KMS-11 (cell line): ENCODE measurements around the gene MXI1.

Source experiments
- H2AFZ ChIP-seq: fragments of 200-600 bp; sonication (generic); 2 replicates; pipeline ENCODE4 v1.6.1; 2016; ENCODE audit warnings: antibody characterized with exemption, mixed run types, low read depth
- H3K27ac ChIP-seq: fragments of 200-600 bp; sonication (generic); 2 replicates; pipeline ENCODE4 v1.6.1; 2016; ENCODE audit warnings: mild to moderate bottlenecking, mixed run types
- H3K27me3 ChIP-seq: fragments of 200-600 bp; sonication (generic); 2 replicates; pipeline ENCODE4 v1.6.1; 2017; ENCODE audit warnings: mild to moderate bottlenecking, low read depth, mixed run types, moderate library complexity; ENCODE audit not compliant: insufficient read depth
- H3K36me3 ChIP-seq: fragments of 200-600 bp; sonication (generic); 2 replicates; pipeline ENCODE4 v1.6.1; 2017; ENCODE audit warnings: mild to moderate bottlenecking, mixed run types; ENCODE audit not compliant: insufficient read depth
- H3K4me1 ChIP-seq: fragments of 200-600 bp; sonication (generic); 2 replicates; pipeline ENCODE4 v1.6.1; 2016; ENCODE audit warnings: mild to moderate bottlenecking, low read depth, mixed run types; ENCODE audit not compliant: poor library complexity, severe bottlenecking
- H3K4me2 ChIP-seq: fragments of 200-600 bp; sonication (generic); 2 replicates; pipeline ENCODE4 v1.7.0; 2016; ENCODE audit warnings: mild to moderate bottlenecking, mixed run types
- H3K4me3 ChIP-seq: fragments of 200-600 bp; sonication (generic); IDR thresholded peaks from 2 replicates; pipeline ENCODE4 v1.6.1; 2017; ENCODE audit warnings: low read depth, low read length, mixed read lengths; ENCODE audit not compliant: insufficient read depth
- H3K79me2 ChIP-seq: fragments of 200-600 bp; sonication (generic); 2 replicates; pipeline ENCODE4 v1.6.1; 2016; ENCODE audit warnings: low read depth, mixed run types; ENCODE audit not compliant: insufficient read depth
- H3K9ac ChIP-seq: fragments of 200-600 bp; sonication (generic); 2 replicates; pipeline ENCODE4 v1.6.1; 2016; ENCODE audit warnings: mild to moderate bottlenecking, mixed run types
- H4K20me1 ChIP-seq: fragments of 200-600 bp; sonication (generic); 2 replicates; pipeline ENCODE4 v1.6.1; 2016; ENCODE audit warnings: mild to moderate bottlenecking, mixed run types; ENCODE audit not compliant: insufficient read depth
- TF ChIP-seq, protein P1 (sequence below): fragments of 200-600 bp; sonication (generic); conservative IDR thresholded peaks from 2 replicates; pipeline ENCODE4 v1.6.1; 2017; ENCODE audit warnings: low read depth, mild to moderate bottlenecking, antibody characterized with exemption, low read length, moderate library complexity, mixed read lengths

MXI1 gene

DNA sequence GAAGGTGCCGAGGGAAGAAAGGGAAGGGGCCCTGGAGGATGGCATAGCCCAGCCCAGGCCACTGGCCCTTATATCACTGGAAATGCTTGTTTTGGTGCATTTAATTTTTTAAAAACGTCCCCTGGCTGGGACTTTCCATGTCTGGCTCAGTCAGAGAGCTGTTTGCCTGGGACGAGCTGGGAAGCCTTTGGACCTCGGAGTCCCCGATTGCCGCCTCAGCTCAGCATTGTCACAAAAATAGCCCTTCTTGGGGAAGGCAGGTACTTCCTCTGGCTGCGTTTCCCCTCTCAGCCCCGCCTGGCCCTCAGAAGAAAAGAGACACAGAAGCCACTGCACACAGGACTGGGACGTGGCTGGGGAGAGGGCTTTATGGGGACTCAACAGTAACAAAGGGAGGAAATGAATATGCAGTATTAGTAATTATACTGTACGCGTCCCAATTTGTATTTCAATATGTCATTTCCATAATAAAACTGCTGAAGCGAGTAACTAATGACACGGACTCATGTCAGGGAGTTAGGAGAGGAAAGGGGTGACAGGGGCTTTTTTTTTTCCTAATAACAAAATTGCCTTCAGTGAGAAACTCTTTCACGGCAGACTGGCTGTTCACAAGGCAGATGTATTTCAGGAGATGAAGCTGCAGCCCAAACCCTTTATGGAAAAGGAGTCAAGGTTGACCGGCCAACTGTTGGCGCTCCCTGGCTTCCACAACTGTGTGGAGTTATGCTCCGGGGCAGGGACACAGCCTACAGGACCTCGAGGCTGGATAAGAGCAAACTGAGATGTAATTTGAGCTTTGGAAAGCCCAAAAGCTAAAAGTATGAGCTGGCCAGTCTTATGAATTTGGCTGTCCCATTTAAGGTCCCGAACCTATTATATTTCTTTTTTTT is 31.0 kb upstream of the MXI1 start:
- Histone ChIP-seq H3K4me2 (no peak overlapping the region), H3K9ac (no peak overlapping the region), H3K27ac (no peak overlapping the region), H3K27me3 (no peaks in the 10 kb centered on the region), H4K20me1 (no peaks in the 10 kb centered on the region), H2AFZ (no peak overlapping the region), H3K4me3 (no peak overlapping the region), H3K36me3 (no peaks in the 10 kb centered on the region), H3K4me1 (no peaks in the 10 kb centered on the region), H3K79me2 (no peaks in the 10 kb centered on the region)
- TF ChIP-seq, protein P1, sequence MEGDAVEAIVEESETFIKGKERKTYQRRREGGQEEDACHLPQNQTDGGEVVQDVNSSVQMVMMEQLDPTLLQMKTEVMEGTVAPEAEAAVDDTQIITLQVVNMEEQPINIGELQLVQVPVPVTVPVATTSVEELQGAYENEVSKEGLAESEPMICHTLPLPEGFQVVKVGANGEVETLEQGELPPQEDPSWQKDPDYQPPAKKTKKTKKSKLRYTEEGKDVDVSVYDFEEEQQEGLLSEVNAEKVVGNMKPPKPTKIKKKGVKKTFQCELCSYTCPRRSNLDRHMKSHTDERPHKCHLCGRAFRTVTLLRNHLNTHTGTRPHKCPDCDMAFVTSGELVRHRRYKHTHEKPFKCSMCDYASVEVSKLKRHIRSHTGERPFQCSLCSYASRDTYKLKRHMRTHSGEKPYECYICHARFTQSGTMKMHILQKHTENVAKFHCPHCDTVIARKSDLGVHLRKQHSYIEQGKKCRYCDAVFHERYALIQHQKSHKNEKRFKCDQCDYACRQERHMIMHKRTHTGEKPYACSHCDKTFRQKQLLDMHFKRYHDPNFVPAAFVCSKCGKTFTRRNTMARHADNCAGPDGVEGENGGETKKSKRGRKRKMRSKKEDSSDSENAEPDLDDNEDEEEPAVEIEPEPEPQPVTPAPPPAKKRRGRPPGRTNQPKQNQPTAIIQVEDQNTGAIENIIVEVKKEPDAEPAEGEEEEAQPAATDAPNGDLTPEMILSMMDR: no peak

DNA sequence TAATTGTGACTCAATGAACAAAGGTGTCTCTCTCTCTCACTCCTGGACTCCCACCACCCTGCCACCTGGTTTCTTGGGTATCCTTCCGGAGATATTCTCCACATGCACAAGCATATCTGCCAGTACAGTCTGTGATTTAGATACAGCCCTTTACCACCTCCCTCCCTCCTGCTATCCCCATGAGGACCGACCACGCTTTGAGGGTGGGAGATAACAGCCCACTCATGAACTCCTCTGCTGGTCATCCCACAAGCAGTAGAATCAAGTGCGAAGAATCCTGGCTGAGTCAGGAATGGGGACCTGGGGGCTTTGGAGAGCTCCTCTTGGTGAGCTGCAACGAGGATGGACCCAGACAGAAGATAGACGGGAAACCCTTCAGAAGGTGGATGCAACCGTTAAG is 28.2 kb upstream of the MXI1 start:
- no peak overlapping the region for H3K4me3 ChIP-seq
- H3K9ac ChIP-seq: no peak overlapping the region
- TF ChIP-seq, protein P1: no peak
- H3K4me2 ChIP-seq: no peak overlapping the region
- no peak overlapping the region for H2AFZ ChIP-seq
- no peaks in the 10 kb centered on the region for H4K20me1 ChIP-seq
- no peaks in the 10 kb centered on the region for H3K79me2 ChIP-seq
- H3K27me3 ChIP-seq: no peaks in the 10 kb centered on the region
- H3K27ac ChIP-seq: no peak overlapping the region
- no peaks in the 10 kb centered on the region for H3K4me1 ChIP-seq
- H3K36me3 ChIP-seq: no peaks in the 10 kb centered on the region

DNA sequence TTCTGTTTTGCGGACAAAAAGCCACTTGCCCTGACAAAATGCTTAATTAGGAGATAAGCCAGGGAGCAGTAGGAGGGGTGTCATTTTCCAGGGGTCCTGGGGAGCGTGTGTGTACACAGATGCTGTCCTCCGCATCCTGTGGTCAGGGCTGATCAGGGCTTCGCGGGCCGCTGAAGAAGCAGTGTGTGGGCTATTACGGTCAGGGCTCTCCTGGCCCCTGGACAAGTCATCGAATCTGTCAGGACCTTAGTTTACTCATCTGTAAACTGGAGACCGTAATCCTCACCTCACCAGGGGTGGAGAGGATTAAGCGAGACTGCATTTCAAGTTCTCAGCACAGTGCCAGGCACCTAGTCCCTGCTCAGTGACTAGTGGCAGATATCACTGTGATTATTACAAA is 26.0 kb upstream of the MXI1 start:
- Histone ChIP-seq H3K36me3 (no peaks in the 10 kb centered on the region), H4K20me1 (no peaks in the 10 kb centered on the region), H3K79me2 (no peaks in the 10 kb centered on the region), H3K4me2 (no peak overlapping the region), H2AFZ (no peak overlapping the region), H3K27ac (no peak overlapping the region), H3K4me3 (no peak overlapping the region), H3K27me3 (no peaks in the 10 kb centered on the region), H3K9ac (no peak overlapping the region), H3K4me1 (no peaks in the 10 kb centered on the region)
- TF ChIP-seq, protein P1: no peak

DNA sequence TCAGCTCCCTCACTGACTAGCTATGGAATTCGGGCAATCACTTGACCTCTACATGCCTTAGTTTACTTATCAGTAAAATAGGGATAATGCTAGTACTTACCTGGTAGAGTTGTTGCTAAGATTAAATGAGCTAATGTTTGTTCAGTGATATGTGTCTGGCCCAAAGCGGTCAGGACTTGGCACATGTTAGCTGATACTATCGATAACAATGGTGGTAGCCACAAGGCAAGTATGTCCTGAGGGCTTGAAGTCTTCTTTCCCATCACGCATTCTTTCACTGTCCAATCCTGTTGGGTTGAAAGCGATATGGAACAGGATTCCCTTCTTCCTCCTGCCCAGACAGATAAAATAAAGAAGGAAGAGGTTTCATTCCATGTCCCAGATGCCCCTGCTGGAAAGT is 25.5 kb upstream of the MXI1 start:
- H3K27me3 ChIP-seq: no peaks in the 10 kb centered on the region
- H3K27ac ChIP-seq: no peak overlapping the region
- TF ChIP-seq, protein P1: no peak
- H3K79me2 ChIP-seq: no peaks in the 10 kb centered on the region
- no peak overlapping the region for H3K9ac ChIP-seq
- no peak overlapping the region for H2AFZ ChIP-seq
- H3K4me2 ChIP-seq: no peak overlapping the region
- H3K4me1 ChIP-seq: no peaks in the 10 kb centered on the region
- H3K4me3 ChIP-seq: no peak overlapping the region
- H3K36me3 ChIP-seq: no peaks in the 10 kb centered on the region
- no peaks in the 10 kb centered on the region for H4K20me1 ChIP-seq
